NCI-H2081 (cell line): ENCODE data around the gene SRP68.
"Not testable (repeated sequence)": the region's sequence is repeated elsewhere in the genome, so short reads cannot be mapped to it uniquely, and the experiment has no call there.

ENCODE experiments used
- DNase-seq, 2 experiments: peaks; one replicate each; lab custom pipeline; 2025; lab: John Stamatoyannopoulos, UW

The SRP68 gene

GRCh38 chr17:76076765-76077583, 4.7 kb upstream of the SRP68 start:
- no peak for DNase-seq

GRCh38 chr17:76076146-76076764, 3.9 kb upstream of the SRP68 start:
- no peak for DNase-seq

GRCh38 chr17:76075364-76076145, 3.2 kb upstream of the SRP68 start:
- no peak for DNase-seq

- no peak for DNase-seq
These were observed 2.4 kb upstream of the SRP68 start, which contains the start of gene GALR2 for GRCh38 chr17:76074390-76075363. Gene GALR2, plus strand, starts transcription at chr17:76074781. Its CDS starts 103 bp downstream, at chr17:76074884.

GRCh38 chr17:76071531-76072147, 678 bp downstream of the SRP68 start:
- DNase-seq, result no peak

DNA sequence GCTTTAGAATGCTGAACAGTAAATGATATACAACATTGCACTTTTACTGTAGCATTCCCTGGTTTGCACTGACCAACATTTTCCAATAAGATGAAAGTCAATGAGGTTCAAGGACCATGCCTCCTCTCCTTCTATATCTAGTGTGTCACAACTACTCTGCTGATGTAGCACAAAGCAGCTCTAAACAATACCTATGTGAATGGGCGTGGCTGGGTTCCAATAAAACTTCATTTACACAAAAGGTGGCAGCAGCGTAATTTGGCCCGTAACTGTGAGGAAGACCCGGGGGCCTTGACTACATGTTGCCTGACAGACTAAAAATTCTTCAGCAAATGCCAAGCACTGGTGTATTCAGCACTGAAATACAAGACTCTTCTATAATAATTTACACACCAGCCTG, 6.5 kb downstream of the SRP68 start:
- no peak for DNase-seq

DNA sequence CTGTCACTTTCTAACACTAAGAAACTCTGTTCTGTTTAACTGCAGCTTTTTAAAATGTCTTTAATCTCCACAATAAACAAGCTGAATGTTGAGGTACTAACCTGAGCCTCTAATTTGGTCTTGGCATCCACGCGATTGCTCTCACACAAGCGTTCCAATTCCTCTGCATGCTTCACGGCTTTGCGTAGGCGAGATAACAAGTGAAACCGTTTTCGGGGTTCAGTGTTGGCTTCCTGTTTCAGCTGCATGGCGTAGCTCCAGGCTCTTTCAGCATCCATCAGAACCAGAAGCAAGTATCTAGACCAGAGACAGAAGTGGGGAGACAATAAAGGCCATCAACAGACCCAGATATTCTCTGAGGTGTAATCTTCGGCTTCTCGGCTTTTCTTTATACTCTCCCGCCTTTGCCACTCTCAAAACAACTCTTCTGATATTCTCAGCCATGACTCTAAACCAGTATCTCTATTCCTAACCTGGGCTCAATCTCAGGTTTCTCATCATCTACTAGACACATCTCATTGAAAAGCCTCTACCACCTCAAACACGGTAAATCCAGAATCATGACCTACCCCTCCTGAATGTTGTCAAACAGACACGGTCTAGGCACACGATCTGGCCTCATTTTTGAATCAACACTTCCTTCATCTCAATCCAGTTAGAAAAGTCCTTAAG, 8.3 kb downstream of the SRP68 start:
- DNase-seq, result no peak

DNA sequence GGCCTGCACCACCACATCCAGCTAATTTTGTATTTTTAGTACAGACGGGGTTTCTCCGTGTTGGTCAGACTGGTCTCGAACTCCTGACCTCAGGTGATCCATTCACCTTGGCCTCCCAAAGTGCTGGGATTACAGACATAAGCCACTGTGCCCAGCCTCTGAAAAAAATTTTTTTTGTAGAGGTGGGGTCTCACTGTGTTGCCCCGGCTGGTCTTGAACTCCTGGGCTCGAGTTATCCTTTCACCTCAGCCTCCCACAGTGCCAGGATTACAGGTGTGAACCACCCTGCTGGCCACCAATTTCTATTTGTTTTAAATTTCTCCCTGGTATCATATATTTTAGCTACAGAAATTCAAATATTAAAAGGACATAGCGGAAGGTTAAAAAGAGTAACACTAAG, 14.1 kb downstream of the SRP68 start:
- not testable (repeated sequence) for DNase-seq

DNA sequence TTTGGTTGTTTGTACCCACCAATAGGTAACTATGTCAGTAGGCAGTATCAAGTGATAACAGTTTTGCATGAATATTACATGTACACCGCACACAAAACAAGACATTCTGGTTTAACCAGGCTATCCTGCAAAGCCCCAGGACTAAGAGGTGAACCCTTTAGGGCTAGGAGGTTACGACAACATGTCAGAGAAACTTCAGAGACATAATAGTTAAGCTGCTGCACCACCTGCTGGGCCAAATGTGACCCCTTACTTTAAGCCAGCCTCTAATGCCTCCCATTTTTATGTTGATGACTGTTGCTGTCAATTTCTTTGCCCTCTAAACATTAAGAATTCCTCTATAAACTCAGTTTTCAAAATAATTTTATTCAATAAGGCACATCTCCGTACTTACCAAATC, 15.4 kb downstream of the SRP68 start:
- DNase-seq, result no peak

- DNase-seq, result no peak
These were observed 18.2 kb downstream of the SRP68 start for GRCh38 chr17:76054112-76054476.

DNA sequence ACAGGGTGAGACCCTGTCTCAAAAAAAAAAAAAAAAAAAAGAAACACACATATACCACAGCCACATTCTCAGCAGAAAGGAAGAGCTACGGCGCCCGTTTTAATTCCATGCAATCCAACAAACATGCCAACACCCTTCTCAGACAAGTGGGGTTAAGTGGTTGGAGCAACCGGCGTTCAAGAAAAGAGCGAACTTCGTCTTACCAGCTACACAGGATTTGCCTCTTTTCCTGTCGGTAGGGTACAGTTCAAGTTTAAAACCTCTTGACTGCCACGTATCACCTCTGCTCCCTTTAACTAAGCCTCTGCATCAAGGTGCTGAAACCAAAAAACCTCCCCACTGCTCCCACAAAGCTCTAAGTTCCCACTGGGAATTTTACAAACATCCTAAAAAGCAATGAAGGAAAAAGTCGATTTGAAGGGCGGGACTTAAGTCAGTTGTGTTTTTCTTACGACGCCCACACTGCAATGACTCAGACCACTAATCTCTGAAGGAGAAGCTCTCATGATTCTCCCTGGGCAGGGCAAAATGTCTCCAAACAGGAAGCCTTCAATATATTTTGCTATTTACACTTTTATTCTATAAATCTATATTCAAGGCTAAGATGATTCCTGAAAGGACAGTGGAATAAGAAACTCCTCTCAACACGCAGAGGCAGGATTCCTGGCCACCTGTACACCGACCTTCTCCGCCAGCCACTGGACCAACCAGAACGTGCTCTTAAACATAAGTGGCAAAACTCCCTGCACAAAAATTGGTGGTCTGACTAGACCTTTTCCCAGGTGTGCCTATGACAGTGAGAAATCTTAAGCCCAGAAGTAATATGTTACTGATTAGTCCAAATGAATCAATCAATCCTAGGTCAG, 18.8 kb downstream of the SRP68 start:
- DNase-seq, result no peak

GRCh38 chr17:76051561-76051960, 20.8 kb downstream of the SRP68 start:
- no peak for DNase-seq

- no peak for DNase-seq
These were observed 21.5 kb downstream of the SRP68 start for GRCh38 chr17:76050538-76051467.

DNA sequence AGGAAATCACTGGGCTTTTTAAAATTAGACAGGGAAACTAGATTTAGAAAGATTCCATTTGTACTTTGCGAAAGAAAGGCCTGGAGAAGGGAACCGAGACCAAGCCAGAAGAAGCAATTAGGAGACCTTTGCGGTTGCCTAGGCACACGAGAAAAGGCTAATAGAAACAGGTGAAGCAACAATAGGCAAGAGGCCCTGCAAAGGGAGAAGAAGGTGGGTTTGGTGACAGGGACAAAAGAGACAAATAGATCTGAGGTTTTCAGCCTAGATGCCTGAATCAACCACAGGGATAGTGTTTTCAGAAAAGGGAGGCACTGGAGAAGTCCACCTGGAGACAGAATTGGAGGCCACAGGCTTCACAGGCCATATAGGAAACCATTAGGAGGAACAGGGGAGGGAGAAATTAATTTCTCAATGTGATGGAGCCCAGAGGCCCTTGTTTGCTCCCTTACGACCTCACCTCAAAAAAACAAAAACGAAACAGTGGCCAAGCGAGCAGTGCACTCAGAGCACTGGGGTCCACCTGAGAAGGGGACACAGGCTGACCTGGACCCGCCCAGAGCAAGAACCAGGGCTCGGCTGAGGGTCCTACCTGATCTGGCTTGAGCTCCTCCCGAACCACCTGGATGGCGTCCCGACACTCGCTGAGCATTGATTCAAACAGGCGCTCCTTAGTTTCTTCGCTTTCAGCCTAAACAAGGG, 22.3 kb downstream of the SRP68 start:
- DNase-seq, result no peak

DNA sequence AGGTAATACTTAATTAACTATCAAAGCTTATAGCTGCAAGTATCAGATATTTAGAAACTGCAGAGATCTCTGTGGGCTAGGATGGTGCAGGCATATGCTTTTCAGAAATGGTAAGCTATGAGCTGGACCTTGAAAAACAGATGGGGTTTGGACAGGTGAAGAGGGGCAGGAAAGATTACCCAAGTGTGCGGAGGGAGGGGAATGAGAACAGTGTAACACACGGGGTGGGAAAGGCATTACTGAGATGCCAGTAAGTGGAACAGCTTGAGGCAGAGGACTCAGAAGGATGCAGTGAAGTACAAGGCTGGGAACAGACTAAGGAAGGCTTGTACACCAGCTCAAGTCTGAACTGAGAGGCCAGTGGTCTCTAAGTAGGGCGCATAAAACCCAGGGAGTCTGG, 23.1 kb downstream of the SRP68 start:
- no peak for DNase-seq

GRCh38 chr17:76048711-76049110, 23.6 kb downstream of the SRP68 start:
- no peak for DNase-seq

DNA sequence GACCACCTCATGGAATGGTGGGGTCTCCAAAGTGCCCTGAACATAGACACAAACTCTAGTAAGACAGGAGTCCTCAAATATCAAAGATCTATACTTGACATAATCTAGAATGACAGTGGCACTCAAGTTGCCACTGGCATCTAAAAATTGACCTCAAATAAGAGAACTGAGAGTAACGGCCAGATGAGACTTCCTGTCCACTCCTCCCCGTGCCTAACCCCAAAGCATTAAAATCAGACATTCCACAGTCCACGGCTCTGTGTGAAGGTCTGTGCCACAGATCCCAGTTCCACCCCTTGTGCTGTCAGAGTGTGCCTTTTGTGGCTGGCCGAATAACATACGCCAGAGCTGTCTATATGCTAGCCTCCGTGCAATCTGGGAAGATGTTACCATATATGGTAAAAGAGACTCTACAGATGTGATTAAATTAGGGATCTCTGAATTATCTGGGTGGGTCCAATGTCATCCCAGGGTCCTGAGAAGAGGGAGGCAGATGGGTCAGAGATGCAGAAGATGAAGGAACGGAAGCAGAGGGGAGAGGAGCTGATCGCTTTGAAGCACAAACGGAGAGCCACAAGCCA, 24.2 kb downstream of the SRP68 start:
- DNase-seq, result no peak

DNA sequence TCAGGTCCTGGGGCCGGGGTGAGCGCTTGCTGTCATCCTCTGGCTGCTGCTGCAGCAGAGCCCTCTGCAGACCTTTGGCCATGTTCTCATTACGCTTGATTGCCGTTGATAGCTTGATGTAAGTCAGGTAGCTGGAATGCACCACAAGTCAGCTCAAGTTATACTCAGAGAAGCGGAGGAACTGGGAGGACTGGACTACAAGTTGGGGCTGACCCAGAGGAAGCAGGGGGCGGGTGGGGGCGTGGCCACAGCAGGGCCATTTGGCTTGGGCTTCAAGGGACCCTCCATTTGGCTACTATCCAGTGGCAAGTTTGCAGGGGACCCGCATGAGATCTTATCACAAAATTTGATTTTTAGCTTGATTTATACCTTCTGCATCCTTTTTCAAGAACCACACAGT, 26.3 kb downstream of the SRP68 start:
- DNase-seq, result no peak
